Stimulated activated CD4-positive, alpha-beta T cell treated with anti-CD3 and anti-CD28 coated beads, Interleukin-1b, Interleukin-23, amount 100 ng/mL, for 4 hours (primary cell): ENCODE results near the gene C2.
"Not testable (repeated sequence)": the region's sequence is repeated elsewhere in the genome, so short reads cannot be mapped to it uniquely, and the experiment has no call there.

Source experiments
- DNase-seq, 2 donors: peaks; one replicate each; pipeline ENCODE4 v3.0.0-alpha.2; 2020; ENCODE audit warnings: low read depth in 2 of 2

The C2 gene

GRCh38 chr6:31956796-31957195, 29.3 kb downstream of the C2 start:
- no peak for DNase-seq

GRCh38 chr6:31958412-31958740, 30.9 kb downstream of the C2 start:
- no peak for DNase-seq

- peak; percentile 96 to 97 for DNase-seq
Observed at GRCh38 chr6:31958741-31959739, 31.5 kb downstream of the C2 start, which contains the start of the genes NELFE and SKIC2. Gene NELFE, minus strand, starts transcription at chr6:31958971. Its CDS starts 525 bp downstream, at chr6:31958446. Gene SKIC2, plus strand, starts transcription at chr6:31959175. Its CDS starts 18 bp downstream, at chr6:31959193.

GRCh38 chr6:31961616-31962015, 34.1 kb downstream of the C2 start:
- DNase-seq, result no peak

GRCh38 chr6:31963921-31964320, 36.4 kb downstream of the C2 start:
- no peak for DNase-seq

GRCh38 chr6:31965700-31966099, 38.2 kb downstream of the C2 start:
- no peak for DNase-seq

- DNase-seq, result no peak
Observed at GRCh38 chr6:31966506-31966905, 39.0 kb downstream of the C2 start.

- no peak for DNase-seq
Observed at GRCh38 chr6:31966997-31967925, 39.7 kb downstream of the C2 start.

- DNase-seq, result no peak
Observed at GRCh38 chr6:31967926-31968320, 40.4 kb downstream of the C2 start.

GRCh38 chr6:31968326-31968725, 40.8 kb downstream of the C2 start:
- DNase-seq, result no peak

- no peak for DNase-seq
Observed at GRCh38 chr6:31968791-31969711, 41.5 kb downstream of the C2 start.

- DNase-seq, result no peak
Observed at GRCh38 chr6:31969712-31970603, 42.4 kb downstream of the C2 start.

- no peak for DNase-seq
Observed at GRCh38 chr6:31970604-31971271, 43.2 kb downstream of the C2 start.

GRCh38 chr6:31971279-31971992, 43.9 kb downstream of the C2 start:
- DNase-seq, result no peak

- peak; percentile 91 to 94 for DNase-seq
Observed at GRCh38 chr6:31971993-31972708, 44.6 kb downstream of the C2 start, which contains the start of gene DXO. Gene DXO, minus strand, starts transcription at chr6:31972138. Its CDS starts 463 bp downstream, at chr6:31971675.

- no peak for DNase-seq
Observed at GRCh38 chr6:31972709-31973350, 45.3 kb downstream of the C2 start.

- not testable (repeated sequence) for DNase-seq
Observed at GRCh38 chr6:31976065-31976464, 48.5 kb downstream of the C2 start.
